NCI-H524 (cell line): ENCODE data around the gene SORD.
"Not testable (repeated sequence)": the region's sequence is repeated elsewhere in the genome, so short reads cannot be mapped to it uniquely, and the experiment has no call there.

Source experiments
- DNase-seq, 2 experiments: peaks; one replicate each; lab custom pipeline; 2025; lab: John Stamatoyannopoulos, UW

The SORD gene

GRCh38 chr15:45024649-45025048, 1.7 kb downstream of the SORD start:
- DNase-seq: not testable (repeated sequence)

DNA sequence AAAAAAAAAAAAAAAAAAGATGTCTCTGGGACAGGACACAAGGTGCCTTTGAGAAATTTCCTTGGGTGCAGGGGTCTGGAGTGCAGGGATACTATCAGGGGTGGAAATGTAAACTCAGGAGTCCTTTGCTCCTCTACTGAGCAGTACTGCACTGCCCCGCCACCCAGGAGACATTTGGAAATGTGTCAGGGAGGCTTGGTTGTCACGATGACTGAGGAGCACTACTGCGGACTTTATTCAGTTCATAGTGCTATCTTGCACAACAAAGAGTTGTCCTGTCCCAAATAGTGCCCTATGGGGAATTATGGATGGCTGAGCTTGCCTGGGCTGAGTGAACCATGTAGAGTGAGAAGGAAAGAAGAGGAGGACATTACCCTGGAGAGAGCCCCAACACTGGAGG, 2.6 kb downstream of the SORD start:
- DNase-seq: not testable (repeated sequence)

DNA sequence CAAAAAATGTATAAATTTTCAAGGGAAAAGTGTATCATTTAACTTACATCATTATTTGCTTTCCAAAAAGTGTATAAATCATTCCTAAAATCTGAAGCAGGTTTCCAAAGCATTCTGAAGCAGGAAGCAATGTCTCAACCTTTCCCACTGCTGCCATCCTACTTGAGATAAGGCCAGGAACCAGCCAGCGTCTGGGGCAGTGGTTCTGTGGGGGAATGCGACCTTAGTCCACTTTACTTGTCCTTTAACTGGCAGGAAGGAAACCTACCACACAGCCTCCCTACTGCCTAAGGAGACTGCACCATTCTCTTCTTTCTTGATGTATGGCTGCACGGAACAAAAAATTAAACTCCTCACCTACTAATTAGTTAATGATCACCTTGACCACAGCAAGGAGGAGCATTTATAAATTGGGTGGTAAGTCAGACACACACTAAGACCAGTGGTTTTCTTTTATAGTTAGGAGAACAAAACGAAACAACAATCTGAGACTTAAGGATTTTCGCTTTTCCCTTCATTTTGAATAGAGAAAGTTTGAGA, 3.7 kb downstream of the SORD start:
- no peak for DNase-seq

DNA sequence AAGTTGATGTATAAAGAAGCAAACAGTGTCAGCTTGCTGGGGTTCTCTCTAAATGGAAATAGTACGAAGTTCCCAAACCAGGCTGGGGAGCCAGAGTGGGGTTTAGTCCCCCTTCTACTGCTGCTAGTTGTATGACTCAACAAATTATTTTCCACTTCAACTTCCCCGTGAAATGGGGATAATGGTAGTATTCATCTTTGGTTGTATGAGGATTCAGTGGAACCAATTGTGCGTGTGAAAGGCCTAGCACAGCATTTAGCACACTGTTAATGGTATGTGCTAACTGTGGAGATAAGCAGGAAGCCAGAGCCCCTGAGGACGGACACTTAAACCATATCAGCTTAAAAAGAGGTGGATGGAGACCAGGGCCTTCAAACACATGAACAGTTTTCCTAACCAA, 4.2 kb downstream of the SORD start:
- no peak for DNase-seq

DNA sequence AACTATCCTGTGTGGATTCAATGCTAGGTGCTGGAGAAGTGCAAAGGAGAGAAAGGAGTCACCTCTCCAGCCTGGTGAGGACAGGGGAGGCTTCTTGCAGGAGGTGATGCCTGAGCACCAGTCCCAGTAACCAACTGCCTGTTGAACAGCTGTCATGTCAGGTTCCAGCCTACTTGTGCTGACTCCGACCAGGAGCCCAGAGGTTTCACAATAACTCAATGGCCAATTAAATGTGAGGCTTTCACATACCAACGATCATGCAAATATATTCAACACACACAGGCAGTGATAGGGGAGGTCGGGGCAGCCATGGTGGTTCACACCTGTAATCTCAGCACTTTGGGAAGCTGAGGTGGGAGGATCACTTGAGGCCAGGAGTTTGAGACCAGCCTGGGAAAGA, 7.7 kb downstream of the SORD start:
- DNase-seq: no peak

DNA sequence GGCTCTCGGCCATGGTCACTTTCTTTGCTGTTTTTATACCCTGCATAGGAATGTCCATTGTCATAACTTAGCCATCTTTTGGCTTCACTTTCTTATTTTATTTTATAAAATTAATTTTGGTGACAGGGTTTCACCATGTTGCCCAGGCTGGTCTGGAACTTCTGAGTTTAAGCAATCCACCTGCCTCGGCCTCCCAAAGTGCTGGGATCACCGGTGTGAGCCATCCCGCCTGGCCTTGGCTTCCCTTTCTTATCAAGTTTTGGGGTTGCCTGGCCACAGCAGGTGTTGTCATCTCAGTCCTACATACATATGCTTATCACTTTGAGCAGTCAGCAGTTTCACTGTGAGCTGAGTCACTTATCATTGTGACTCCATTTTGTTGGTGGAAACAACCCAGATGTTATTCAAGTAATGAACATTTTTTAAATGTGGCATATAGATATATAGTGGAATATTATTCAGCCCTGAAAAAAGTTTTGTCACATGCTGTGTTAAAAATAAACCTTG, 8.6 kb downstream of the SORD start:
- not testable (repeated sequence) for DNase-seq

DNA sequence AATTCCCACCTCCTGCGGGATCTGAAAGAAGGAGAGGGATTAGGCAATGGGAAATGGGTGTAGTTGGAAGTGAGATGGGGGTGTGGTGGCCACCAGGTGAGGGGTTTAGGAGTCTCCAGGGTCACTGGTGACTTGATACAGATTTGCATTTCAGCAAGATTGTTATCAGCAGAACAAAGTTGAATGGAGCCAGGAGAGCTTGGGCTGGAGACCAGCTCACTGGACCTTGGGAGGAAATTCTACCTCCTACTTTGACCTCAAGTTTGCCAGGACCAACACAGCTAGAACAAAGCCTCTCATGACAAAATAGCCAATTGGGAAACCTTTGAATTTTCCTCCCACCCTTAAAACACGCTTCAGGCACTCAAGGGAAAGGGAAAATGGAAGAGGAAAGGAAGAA, 9.5 kb downstream of the SORD start:
- not testable (repeated sequence) for DNase-seq

DNA sequence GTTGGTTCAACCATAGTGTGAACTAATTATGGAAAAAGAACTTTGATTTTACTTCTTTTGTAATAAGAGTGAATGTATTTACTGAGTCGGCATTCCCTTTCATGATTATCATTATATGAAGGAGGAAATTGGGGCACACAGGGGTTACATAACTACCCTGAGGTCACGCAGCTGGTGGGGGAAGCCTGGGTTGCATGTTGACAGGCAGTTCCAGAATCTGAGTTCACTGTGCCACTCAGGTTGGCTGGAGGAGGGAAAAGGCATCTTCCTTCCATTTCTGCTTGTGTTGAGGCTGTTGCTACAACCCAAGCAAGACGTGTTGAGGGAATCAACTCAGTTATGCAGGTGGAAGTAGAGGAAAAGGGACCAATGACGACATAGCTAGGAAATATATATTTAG, 11.1 kb downstream of the SORD start:
- DNase-seq: not testable (repeated sequence)

DNA sequence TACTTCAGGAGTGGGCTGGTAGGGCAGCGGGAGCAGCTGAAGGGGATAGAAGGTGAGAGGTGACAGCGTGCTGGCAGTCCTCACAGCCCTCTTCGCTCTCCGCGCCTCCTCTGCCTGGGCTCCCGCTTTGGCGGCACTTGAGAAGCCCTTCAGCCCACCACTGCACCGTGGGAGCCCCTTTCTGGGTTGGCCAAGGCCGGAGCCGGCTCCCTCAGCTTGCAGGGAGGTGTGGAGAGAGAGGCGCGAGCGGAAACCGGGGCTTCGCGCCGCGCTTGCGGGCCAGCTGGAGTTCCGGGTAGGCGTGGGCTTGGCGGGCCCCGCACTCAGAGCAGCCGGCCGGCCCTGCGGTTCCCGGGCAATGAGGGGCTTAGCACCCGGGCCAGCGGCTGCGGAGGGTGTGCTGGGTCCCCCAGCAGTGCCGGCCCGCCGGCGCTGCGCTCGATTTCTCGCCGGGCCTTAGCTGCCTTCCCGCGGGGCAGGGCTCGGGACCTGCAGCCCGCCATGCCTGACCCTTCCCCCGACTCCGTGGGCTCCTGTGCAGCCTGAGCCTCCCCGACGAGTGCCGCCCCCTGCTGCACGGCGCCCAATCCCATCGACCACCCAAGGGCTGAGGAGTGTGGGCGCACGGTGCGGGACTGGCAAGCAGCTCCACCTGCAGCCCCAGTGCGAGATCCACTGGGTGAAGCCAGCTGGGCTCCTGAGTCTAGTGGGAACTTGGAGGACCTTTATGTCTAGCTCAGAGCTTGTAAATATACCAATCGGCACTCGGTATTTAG, 11.8 kb downstream of the SORD start:
- DNase-seq: not testable (repeated sequence)

- DNase-seq: peak in 1 of 2 experiments; percentile 63
Observed at GRCh38 chr15:45036812-45037781, 14.1 kb downstream of the SORD start.

- no peak for DNase-seq
Observed at GRCh38 chr15:45037936-45038335, 14.9 kb downstream of the SORD start.

DNA sequence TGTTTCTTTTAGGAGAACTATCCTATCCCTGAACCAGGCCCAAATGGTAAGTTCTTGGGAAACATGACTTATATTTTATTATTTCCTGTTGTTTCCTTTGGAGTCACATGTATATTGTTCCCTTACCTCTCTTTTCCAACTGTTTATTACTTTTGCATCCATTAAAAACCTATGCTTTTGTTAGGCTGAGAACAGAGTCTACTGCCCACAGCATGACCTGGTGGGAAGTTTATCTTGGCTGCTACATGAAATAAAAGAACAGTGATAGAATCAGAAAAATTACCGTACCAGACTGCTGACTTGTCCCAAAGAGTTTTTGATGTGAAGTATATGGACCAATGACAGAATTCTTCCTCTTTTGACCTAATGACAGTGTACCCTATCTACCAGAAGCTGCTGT, 17.4 kb downstream of the SORD start:
- not testable (repeated sequence) for DNase-seq

DNA sequence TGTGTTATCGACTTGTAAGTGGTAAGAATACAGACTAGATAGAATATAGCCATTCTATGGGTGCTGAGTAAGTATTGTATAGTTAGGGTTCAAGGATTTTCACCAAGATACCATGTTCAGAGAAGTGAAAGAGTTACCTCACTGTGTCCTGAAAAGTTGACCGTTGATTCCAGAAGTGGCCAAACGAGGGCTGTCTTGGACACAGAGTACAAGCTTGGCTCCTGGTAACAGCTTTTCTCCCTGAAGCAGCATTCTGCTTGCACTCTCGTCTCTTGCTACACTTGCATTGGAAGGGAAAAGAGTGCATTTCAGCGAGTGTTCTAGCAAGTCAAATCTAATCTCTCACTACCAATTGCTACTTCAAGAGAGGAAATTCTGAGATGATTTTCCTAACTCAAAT, 18.5 kb downstream of the SORD start:
- DNase-seq: not testable (repeated sequence)

DNA sequence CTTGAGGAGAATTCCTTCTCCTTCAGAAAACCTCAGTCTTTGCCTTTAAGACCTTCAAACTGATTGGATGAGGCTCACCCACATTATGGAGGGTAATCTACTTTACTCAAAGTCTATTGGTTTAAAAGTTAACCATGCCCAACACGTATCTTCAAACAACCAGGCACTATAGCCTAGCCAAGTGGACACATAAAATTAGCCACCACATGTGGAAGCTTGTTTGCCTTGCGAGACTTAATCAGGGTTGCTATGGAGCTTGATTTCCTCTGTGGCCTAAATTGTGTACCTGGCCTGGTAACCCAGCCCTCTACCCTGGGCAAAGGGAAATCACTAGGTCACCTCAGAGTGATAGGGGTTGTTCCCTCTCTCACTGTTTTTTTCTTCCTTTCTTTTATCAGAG, 19.9 kb downstream of the SORD start:
- not testable (repeated sequence) for DNase-seq

DNA sequence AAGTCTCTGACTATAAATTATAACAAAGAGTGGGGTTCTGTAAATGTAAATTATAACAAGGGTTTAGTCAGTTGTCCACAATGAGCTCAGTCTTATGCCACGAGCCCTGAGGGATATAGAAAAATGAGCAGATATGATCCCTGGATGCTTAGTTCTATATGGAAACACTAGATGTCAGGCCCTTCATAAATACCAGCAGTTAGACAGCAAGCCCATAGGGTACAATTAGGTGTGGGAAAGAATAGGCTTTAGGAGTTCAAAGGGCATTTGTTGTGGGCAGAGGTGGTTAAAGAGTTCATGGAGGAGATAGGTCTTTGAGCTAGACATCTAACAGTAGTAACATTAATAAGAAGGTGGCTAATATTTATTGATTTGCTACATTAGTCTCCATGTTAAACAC, 21.3 kb downstream of the SORD start:
- DNase-seq: not testable (repeated sequence)

GRCh38 chr15:45048449-45048793, 25.4 kb downstream of the SORD start:
- DNase-seq: not testable (repeated sequence)

DNA sequence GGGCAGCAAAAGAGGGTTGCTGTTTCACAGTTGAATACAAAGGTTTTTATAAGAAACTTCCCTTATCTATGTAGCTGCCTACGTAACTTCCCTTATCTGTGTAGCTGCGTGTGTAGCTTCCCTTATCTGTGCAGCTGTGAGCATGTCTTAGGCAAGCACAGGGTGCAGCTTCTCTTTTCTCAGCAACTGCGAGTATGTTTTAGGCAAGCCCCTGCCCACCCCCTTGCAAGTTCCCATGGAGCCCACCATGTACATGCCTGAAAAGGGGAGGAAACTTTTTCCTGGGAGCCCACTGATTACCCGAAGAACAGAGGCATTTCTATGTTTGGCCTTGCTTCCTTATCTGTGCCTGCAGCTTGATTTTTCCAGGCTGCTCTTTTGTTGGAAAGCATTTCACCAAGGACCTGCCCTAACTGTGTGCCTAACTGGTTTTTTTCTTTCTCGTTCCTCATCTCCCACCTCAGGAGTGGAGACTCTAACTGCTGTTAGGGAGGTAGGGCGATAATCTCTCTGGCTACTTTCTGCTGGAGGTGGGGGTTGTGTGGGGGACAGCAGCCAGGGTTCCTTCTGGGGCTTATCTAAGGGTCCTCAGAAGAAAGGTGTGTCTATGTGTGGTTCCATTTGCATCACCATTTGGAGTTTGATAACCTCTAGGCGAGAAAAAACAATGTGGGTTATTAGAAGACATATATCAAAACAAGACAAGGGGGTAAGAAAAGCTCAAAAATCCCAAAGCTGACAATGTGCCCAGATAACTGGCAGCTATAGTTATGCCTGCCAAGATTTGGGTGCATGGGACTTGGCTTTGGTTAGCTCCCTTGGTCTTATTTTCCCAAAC, 26.0 kb downstream of the SORD start:
- DNase-seq: no peak

DNA sequence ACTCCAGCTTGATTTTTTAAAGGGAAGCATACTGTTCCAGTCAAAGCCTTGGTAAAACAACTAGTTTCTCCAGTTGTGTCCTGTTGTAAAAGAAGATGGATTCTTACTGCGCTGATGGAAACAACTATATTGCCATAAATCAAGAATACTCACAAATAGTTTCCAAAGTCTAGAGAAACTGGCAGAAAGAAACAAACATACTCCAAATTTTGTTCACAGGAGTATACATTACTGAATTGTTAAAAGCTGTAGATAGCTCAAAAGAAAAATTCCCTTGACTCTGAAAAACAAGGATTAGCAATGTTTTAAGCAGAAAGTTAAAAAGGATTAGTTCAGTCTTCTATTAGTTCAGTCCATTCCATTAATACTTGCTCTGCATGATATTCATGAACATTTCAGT, 27.6 kb downstream of the SORD start:
- no peak for DNase-seq

DNA sequence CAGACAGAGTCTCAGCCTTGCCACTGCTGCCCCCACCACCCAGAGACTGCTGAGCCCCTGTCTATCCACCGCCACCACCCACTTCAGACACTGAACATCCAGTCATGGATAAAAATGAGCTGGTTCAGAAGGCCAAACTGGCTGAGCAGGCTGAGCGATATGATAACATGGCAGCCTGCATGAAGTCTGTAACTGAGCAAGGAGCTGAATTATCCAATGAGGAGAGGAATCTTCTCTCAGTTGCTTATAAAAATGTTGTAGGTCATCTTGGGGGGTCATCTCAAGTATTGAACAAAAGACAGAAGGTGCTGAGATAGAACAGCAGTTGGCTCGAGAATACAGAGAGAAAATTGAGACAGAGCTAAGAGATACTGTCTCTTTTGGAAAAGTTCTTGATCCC, 29.7 kb downstream of the SORD start:
- not testable (repeated sequence) for DNase-seq

DNA sequence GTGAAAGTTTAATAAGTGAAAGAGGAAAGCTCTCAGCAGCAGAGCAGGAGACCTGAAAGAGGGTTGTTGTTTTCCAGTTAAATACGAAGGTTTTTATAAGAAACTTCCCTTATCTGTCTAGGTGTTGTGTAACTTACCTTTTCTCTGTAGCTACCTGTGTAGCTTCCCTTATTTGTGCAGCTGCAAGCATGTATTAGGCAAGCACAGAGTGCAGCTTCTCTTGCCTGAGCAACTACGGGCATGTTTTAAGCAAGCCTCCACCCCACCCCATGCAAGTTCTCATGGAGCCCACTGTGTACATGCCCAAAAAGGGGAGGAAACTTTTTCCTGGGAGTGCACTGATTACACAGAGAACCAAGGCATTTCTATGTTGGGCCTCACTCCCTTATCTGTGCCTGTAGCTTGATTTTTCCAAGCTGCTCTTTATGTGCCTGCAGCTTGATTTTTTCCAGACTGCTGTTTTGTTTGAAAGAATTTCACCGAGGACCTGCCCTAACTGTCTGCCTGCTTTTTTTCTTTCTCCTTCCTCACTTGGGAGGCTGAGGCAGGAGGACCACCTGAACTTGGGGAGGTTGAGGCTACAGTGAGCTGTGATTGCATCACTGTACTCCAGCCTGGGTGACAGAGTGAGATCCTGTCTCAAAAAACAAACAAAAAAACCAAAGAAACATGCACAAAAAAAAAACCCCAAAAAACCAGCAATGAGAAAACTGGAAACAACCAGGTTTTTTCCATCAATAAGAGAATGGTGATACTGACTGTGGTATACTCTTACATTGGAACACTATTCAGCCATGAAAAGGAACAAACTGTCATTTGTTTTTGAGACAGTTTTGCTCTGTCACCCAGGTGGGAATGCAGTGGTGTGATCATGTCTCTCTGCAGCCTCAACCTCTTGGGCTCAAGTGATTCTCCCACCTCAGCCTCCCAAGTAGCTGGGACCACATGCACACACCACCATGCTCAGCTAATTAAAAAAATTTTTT, 36.0 kb downstream of the SORD start:
- not testable (repeated sequence) for DNase-seq
